HuH-7.5 (cell line): ENCODE measurements around the gene MATN4.

ENCODE experiments used
- DNase-seq: peaks from one replicate; pipeline ENCODE4 v3.0.0; 2011; ENCODE audit warnings: low spot score

MATN4 gene

DNA sequence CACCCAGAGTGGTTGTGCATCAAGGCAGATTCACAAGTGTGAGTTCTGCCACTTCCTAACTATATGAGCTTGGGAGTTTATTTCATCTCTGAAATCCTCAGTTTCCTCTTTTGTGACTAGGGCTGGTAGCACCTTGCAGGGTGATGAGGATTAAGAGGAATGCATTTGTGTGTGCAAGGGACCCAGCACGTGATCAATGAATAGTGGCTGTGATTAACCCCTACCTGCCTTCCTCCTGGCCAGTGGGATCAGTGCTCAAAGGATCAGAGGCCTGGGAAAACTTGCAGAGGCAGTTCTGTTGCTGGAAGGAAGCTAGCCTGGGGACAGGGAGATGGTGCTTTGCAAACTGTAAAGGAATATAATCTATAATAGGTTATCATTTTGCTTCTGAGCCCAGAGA, 32.9 kb upstream of the MATN4 start:
- no peak for DNase-seq

GRCh38 chr20:45340236-45340847, 32.2 kb upstream of the MATN4 start:
- DNase-seq: no peak

DNA sequence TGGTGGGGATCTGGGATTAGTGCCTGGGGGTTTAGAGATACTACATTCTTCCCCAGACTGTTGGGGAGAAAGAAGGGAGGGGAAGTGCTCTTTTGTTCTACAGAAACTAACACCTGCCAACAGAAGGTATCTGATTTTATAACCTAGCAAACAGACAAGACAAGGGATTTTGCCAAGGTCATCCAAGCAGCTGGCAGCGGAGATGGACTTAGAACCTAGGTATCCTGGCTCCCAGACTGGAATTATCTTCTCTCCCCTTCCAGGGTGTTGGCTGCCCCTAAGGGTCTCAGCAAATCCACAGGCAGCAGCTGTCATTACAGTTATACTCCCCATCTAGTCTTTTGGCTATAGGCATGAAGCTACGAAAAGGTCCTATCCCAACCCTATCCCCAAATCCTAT, 31.7 kb upstream of the MATN4 start:
- DNase-seq: no peak

- DNase-seq: no peak
Measured at GRCh38 chr20:45339084-45339483, 31.0 kb upstream of the MATN4 start.

DNA sequence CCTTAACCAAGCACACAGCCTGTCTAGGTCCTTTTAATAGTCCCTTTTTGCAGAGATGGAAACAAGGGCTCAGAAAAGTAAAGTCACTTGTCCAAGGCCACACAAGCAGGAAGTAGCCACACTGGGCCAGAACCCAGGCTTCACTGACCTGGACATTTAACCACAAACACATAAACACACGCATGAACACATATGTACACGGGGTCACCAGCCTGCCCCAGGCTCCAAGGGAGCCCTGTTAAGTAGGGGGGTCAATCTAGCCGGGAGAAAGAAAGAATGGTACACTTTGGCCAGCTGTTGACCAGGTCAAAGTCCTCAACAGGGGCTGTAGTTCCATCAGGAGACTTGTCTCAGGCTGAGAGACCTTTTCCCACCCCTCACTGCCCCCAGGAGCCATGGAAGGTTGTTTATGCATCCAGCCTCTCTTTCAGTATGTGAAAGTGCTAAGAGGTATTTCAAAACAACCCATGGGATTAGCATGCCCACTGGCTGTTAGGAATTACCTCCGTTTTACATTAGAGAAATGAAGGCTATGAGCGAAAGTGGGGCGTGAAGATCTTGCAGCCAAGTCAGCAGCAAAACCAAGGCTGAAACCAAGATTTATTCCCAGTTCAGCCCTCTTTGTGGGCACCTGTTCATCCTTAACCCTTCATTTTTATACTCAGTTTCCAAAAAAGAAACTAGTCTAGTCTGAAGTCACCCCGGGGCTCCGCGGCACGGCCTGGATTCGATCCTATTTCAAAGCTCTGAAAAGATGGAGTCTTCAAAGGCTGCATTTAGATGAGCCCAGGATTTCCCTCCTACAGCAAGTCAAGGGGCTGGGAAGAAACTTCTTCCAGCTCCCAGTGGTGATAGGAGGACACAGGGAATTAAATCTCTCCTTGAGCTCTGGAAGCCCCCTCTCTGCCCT, 30.3 kb upstream of the MATN4 start:
- DNase-seq: no peak

DNA sequence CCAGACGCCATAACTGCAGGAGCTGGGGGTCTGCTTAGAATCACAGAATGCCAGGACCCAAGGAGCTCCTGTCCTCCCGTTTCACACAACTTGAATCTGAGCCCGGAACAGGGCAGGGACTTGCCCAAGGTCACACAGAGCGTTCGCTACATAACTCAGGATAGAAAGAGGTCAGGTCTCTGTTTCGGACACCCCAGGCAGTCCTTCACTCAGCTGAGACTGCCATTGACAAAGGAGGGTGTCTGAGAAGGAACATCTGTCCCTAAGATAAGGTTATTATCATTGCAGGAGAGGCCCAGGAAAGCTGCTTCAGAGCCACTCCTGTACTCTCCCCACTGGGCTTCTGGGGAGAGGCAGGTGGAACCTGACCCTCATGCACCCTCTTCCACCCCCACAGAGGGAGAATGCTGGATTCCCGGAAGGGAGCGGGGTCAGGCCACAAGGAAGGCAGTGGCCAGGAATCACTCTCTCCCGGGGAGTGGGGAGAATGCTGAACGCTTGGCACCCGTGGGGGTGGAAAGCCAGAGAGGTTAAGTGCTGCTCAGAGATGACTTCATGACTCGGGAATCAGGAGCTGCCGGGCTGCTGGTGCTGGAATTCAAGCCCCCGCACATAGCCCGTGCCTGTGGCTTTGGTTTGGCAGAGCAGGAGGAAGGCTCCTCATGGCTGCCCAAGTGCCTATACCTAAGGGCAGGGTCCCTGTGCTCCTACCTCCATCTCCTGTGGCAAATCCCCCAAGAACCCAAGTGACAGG, 29.4 kb upstream of the MATN4 start:
- DNase-seq: no peak

DNA sequence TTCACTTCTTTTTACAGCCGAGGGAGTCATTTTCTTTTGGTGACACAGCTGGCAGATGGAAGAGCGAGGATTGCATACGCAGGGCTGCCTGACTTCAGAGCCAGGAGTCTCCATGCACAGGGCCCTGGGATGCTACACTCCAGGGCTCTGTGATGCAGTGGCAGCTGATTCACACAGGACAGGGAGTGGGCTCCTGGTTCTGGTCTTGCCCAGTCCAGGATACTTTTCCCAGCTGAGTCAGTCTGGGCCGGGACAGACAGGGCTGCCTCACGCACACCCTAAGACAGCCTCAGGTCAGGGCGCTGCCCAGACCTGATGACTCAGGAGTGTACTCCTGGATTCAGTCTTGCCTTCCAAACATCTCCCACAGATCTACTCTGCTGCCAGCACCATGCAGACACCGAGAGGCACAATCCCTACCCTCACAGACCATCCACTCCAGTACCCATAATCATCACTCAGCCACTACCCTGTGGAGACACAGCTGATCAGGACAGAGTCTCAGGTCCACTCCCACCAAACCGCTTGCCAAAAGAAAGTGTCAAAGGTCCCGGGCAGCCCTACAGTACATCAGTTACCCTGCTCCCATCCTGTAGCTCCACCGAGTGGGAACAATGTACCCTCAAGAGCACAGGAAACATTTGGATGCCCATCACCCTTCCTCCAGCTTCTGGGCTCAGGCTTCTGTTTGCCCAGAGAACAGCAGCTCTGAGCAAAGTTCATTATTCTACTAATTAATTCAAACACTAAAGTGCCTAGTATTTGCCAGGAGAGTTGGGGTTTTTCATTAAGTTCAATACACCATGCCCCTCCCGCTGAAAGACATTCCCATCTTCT, 28.6 kb upstream of the MATN4 start:
- no peak for DNase-seq

DNA sequence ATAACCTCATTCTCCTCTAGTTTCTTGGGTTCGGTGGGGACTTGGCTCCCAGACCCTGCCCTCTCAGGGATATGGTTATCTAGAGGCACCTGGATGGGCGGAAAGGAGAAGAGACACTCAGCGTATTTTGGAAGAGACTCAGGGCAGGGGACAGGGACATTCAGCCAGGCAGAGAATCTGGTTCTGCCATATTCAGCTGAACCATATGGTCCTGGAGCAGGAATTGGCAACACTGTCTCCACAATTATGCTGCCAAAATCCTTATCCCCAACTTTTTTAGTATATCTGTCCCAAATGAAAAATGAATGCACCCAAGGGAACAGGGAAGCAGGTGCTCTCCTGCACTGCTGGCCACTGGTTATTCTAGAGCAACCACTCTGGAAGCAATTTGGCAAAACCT, 22.4 kb upstream of the MATN4 start:
- DNase-seq: no peak

DNA sequence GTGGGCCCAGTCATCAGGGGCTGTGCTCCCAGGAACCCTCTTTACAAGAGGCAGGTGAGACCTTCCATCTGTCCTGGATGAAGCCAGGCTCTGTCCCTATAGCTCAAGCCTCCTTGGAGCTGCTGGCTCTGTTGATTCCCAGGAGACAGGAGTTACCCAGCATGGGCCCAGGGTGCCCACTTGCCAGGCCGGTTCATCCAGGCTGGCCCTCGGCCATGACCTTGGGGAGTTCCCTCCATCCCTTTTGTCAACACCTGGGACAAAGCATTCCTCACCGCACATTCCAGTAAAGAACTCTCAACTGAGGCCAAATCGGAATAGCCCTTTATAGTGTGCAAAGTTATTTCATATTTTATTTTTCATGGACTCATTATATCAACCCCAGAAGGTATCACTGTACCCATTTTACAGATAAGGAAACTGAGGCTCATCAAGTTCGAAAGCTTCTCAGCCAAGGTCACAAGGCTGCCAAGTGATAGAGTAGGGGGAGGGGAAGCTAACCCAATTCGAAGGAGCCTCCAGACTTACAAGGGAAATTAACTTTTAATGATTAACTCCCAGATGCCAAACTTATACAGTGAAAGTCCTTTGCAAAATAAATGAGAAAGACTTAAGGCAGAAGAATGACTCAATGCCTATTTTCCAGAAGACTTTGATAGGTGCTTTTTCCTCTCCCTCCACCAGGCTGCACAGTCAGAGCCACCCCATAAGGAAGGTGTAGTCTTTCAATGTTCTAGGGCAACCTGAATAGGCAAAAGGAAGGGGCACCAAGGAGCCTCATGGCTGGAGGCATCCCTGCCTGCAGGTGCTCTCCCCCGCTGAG, 21.6 kb upstream of the MATN4 start:
- no peak for DNase-seq

- no peak for DNase-seq
Measured at GRCh38 chr20:45328451-45328850, 20.4 kb upstream of the MATN4 start.

DNA sequence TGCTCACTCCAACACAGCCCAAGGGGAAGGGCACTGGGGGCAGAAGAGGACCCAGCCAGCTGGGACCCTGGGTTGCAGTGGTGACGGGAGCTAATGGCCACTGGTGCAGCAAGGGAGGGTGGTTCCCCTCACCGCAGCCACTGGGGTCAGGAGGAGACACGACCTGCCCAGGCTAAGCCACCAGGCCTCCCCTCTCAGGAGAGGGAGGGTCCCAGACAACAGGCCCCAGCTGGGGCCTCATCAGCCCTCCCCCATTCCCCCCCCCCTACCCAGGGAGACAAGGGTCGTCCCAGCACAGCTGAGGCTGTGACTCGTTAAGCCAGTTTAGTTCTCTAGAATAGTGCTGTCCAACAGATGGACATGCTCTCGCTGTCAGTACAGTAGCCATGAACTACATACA, 17.3 kb upstream of the MATN4 start:
- DNase-seq: no peak

- DNase-seq: no peak
Measured at GRCh38 chr20:45323731-45324130, 15.6 kb upstream of the MATN4 start.

- peak; percentile 61 for DNase-seq
Measured at GRCh38 chr20:45322952-45323383, 14.9 kb upstream of the MATN4 start.

DNA sequence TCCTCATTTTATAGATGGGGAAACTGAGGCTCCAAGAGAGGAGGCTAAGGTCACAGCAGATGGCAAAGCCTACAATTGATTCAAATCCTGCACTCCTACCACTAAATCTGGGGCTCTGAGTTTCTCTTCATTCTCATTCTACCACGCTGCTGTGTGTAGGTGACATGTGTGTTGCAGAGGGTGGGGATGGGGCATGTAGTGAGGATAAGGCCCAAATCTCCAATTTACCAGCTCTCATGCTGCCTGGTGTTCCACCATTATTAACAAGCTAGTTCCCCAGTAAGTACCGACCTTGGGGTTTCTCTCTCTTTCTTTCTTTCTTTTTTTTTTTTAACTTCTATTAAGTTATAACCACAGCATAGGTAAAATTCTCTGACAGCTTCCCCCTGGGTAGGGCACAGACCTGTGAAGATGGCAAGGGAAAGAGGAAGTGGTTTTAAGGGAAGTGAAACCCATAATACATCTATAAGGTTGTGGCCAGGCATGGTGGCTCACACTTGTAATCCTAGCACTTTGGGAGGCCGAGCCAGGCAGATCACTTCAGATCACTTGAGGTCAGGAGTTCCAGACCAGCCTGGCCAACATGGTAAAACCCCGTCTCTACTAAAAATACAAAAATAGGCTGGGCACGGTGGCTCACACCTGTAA, 13.0 kb upstream of the MATN4 start:
- DNase-seq: no peak

DNA sequence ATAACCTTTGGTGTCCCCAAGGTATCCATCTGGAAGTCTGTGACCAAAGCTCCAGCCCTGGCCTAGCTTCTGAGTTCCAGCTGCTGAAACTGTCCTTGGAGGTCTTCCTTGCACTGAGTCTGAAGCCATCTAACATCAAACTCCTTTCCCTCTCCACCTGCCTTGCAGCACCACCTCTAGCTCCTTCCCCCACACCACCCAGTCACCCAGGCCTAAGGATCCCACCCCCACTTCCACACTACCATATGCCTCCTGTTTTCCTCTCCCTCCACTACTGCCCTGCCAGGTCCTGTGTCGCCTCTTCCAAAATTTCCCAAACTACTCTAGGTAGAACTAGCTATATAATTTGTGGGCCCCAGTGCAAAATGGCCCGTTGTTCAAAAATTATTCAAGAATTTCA, 10.8 kb upstream of the MATN4 start:
- no peak for DNase-seq

- DNase-seq: no peak
Measured at GRCh38 chr20:45318386-45318939, 10.4 kb upstream of the MATN4 start.

DNA sequence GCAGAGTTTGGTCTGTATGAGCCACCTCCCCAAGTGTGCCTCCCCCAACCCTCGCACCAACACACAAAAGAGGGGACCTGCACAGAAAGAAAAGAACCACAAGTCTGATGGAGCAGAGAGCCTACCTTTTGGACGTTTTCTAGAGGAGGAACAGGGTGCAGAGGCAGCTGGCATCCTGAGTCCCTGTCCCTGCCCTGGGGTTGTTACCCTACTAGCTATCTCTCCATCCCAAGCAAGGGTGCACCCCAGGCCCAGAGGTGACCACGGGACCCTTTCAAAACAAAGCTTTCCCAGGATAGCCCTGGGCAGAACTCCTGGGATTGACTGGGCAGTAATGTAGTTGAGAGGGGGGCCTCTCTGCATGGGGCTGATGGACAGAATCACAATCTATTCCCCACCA, 9.7 kb upstream of the MATN4 start:
- no peak for DNase-seq

- no peak for DNase-seq
Measured at GRCh38 chr20:45316150-45317080, 8.3 kb upstream of the MATN4 start.

DNA sequence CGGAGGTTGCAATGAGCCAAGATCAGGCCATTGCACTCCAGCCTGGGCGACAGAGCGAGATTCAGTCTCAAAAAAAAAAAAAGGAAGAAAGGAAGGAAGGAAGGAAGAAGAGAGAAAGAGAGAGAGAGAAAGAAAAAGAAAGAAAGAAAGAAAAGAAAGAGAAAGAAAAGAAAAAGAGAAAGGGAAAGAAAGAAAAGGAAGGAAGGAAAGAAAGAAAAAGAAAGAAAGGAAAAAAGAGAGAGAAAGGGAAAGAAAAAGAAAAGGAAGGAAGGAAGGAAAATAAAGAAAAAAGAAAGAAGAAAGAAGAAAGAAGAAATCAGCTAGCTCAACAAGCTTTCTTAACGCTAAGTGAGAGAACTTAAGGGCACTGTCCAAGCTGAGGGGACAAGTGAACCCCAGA, 7.6 kb upstream of the MATN4 start:
- no peak for DNase-seq
